CD4-positive, alpha-beta T cell treated with Interleukin-17A for 1 hour (primary cell): ENCODE results near the gene BNC2.

Experiments
- DNase-seq: peaks from one replicate; pipeline ENCODE4 v3.0.0-alpha.2; 2020

The BNC2 gene

DNA sequence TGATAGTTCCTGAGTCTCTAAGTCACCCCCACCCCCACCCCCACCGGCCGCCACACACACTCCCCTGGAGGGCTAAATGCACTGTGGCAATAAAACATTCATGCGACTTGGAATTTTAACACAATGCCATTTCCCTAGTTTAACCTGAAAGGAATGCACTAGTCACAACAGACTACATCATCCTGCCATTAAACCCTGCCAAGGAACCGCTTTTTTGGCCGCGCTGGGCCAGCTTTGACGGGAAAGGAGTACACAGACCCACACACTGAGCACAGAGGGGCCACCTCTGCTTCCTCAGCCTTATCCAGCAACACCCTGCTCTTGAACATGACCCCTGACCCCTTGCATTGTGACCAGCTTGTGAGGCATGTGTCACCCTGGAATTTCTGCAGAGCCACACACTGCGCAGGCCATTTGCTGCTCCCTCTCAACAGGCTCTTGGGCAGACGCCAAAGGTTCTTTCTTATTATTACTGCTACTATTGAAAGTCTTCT is 165.3 kb downstream of the BNC2 start:
- DNase-seq = no peak

DNA sequence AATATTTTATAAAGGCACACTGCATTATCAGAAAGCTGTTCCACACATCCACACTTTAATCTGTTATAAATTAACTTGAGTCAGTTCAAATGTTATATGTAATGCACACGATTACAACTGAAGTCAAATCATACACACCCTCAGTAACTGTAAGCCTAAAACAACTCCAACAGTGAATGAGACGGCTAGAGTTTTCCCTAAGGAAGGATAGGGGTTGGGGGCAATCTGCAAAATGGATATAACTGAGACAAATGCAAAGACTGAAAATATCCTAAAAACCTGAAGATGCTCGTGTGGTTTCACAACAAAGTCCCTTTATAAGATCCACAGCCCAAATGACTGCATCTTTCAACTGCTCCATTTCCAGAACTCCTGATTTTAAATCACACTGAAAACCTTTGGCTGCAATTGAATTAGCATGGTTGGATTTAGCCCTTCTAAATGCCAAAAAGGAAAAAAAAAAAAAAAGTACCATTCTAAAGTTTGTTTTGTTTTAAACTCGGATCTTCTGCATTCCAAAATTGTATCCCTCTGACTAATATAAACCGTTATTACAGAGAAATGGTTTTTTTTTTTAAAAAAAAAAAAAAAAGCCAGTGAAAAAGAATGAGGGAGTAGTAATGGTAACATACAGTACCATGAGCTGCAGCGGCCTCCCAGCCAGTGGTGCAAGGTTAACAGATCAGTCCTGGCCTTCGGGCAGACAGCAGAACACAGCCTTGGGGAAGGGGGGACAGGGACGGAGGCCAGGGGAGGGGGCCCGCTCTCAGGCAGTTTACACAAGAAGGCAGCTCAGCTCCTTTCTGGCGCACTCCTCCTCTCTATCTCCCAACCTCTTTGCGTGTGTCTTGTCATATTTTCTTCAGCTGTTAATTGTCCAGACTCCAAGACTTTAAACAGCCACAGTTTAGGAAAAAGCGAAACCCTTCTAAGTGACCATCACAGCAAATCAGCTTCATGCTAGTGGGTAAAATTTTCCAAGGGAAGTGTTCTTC is 166.1 kb downstream of the BNC2 start:
- no peak for DNase-seq

DNA sequence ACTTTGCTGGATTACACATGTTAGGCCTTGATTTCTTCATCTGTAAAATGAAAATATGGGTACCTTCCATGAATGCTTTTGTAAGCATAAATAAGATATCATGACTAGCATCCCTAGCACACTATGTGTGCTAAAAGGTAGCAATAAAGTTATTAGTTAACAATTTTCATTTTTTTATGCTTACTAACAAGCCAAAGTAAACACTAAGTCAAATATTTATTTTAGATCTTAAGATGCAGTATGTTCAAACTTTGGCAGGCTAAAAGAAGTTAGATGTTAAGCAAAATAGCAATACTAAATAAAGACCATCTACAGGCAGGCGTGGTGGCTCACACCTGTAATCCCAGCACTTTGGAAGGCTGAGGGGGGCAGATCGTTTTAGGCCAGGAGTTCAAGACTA is 169.1 kb downstream of the BNC2 start:
- no peak for DNase-seq

DNA sequence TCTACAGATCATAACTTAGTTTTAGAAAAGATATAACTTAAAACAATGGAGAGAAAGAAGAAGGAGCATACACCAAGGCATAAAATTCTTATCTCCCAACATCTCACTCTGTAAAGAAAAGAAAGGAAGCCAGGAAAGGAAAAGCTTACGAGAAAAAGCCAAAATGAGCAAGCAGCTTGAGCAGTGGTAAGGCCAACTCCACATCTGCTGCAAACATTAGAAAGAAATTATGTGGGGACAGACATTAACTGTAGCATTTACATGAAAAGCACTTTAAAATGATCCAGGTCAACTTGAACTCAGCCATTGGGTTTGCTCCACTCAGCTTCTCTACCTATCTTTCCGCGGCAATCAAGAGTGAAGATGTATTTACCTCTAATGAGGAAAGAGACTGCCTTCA is 176.9 kb downstream of the BNC2 start:
- DNase-seq = no peak

DNA sequence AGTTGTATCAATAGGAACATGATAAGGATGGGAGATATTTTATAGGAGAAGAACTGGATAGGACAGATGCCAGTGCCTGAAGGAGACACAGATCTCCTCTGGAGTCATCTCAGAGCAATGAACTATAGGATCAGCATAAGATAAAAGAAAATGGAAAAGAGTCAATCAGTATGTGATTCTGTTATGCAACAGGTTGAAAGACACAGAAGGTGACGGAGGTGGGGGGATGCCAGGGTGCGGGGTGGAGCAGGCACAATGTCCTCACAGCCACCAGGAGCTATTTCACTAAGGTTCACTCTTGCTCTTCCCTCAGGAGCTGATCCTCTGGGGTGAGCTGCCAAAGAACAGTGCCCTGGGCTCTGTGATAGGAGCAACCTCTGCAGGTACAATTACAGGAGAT is 179.8 kb downstream of the BNC2 start:
- DNase-seq = no peak

GRCh38 chr9:16690205-16690604 is 180.3 kb downstream of the BNC2 start:
- DNase-seq = no peak

- no peak for DNase-seq
Measured at GRCh38 chr9:16689351-16689938, 181.0 kb downstream of the BNC2 start.

GRCh38 chr9:16688814-16689213 is 181.7 kb downstream of the BNC2 start:
- no peak for DNase-seq

- no peak for DNase-seq
Measured at GRCh38 chr9:16687678-16688369, 182.6 kb downstream of the BNC2 start.

DNA sequence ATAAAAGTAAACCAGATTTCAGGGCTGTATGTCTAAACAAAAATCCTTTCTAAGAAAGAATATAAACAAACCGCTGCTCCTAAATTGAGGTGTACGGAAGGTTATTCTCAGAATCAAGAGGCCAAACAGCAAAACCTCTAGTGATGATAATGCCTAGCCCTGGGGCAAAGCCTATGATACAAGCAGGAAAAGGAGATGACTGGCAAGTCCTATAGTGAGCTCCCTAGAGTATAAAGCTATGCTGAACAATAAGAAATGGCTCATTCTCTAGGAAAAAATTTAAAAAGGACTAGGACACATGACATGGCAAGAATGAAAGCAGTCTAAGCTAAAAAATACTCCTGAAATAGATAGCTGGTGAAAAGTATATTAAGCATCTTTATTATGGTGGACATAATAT is 187.1 kb downstream of the BNC2 start:
- no peak for DNase-seq

GRCh38 chr9:16682273-16682672 is 188.2 kb downstream of the BNC2 start:
- DNase-seq = no peak

GRCh38 chr9:16681652-16681987 is 188.8 kb downstream of the BNC2 start:
- DNase-seq = no peak

DNA sequence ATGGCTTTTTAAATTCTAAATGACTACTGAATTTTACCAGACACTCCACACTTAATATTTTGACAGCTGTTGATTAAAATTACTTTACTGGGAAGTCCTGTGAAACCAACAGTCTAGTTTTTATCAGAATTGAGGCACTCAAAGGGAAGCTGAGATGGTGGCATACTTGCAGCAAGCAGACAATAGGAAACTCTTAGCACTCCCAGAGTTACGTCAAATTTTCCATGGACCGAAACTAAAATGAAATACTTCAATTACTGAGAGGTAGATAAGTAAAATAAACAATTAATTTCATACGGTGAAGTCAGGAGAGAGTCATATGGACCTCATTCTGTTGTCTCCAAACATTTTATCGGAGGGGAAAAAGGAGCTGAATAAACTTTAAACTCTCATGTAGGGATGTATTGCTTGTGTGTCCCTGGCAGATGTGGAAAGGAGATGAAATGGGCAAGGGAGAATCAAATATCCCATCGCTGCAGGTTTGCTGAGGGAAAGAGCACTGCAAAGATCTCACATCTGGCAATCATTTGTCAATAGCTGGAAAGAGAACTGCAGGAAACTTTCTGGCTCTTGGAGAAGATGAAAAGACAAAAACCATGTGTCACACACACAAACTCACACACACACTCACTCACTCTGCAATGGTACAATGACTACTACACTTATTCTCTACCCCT is 189.4 kb downstream of the BNC2 start:
- no peak for DNase-seq

GRCh38 chr9:16680541-16680940 is 189.9 kb downstream of the BNC2 start:
- no peak for DNase-seq

DNA sequence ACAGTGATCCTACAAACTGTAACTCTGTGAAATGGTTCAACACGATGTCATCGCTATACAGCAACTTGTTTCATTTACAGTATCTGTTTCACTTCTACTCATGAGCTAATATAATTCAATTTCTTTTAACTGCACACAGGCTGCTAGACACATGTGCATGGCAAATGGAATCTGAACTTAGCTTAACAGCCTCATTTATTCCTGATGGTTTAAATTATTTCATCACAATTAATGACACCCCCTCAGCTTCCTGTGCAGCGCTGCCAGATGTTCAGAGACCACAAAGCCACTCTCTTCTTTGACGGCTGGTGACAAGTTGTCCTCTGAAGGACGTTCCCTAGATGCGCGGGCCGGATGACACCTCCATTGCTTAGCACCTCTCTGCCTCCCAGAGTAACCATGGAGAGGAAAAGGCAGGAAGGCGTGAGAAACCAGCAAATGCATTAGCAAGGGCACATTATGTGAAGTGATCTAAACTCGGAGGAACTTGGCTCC is 191.1 kb downstream of the BNC2 start:
- no peak for DNase-seq

GRCh38 chr9:16676519-16676918 is 194.0 kb downstream of the BNC2 start:
- no peak for DNase-seq

DNA sequence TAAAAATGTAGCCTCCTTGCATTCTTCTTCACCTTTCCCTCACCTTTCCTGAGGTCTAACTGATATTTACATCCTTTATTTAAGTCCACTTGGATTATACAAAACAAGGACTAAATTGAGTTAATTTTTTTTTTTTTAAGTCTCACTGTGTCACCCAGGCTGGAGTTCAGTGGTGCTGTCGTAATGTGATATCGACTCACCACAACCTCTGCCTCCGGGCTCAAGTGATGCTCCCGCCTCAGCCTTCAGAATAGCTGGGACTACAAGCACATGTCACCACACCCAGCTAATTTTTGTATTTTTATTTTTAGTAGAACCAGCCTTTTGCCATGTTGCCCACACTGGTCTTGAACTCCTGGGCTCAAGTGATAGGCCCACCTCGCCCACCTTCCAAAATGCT is 195.3 kb downstream of the BNC2 start:
- DNase-seq = no peak

GRCh38 chr9:16673171-16673570 is 197.3 kb downstream of the BNC2 start:
- DNase-seq = no peak

DNA sequence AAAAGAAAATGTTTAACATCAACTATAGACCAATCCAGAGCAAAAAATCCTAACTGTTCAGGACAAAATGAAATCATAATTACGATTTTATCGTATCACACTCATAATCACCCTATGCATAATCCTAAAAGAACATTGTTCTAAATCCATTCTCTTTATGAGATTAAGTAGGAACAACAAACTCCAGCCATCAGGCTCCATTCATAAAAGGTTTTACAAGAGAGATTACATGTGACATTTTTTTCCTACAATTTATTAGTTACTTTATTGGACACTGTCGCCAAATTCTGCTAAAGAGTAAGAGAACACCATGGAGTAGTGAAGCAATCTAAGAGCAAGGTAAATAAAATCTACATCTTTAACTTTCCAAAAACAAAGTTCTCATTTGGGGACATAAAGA is 198.0 kb downstream of the BNC2 start:
- no peak for DNase-seq

DNA sequence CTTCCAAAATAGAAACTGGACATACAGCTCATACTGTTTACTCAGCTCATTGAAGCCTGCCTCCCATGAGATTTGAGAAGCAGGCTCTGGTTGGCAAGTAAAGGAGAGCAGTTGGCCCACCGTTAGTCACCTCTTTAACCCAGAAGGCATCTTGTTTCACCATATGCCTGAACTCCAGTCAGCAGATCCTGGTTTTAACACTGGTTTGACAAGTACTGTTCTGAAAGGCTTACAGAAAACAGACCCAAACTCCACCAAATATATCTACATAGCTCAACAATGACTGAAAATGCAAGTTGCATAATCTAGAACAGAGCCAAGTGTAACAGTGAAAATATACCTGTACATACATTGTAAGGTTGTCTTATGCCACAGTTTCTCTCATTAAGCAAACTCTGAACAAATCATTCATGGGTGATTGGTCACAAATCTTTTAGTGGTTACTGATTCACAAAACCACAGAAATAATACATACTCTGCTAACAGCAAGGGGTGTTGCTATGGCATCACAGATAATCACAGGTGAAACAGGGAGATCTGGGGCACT is 198.8 kb downstream of the BNC2 start:
- no peak for DNase-seq

DNA sequence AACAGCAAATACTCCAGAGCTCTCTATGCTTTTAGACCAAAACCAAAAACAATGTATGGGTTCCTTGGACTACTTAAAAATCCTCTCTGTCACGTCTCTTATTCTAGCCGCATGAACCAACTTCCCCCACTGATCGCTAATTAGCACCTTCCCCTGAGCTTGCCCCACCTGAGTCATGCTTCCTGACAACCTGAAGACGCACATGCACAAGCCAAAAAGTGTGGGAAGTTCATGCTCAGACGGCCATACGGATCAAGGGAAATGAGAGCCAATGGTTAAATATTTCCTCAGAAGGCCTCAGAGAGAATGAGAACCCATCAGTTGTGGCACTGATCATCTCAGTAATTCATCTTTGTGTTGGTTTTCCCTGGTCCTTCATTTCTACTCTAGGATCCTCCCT is 199.7 kb downstream of the BNC2 start:
- DNase-seq = no peak

DNA sequence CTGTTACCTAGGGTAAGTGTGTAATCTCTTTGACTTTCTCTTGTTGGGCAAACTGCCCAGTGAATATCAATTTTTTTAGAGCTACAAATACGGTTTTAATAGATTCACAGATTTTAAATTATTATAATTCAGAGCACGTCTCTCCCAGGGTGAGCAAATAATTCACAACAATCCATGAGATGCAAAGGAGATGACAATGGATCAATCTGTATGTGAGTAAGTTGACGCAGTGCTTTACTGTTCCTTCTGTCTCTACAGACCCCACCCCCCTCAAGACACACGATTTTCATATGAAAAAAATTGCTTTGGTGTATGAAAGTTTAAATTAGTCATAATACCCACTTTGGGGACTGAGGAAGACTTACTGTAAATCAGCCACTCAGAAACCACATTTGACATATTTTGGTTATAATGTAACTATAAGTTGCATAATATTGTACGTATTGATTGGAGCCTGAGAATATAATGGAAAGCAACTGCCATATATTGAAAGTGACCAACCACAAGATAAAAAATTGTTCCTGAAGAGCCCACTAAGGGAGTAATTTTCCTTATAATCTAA is 201.7 kb downstream of the BNC2 start:
- no peak for DNase-seq
